ENCODE results near the gene RRBP1.

GRCh38 chr20:17565169-17565845 is 116.7 kb downstream of the RRBP1 start:
- TF ChIP-seq RAD21 (IDR thresholded peaks at IDR 0.05; ENCODE audit: low read length) (no peak), CTCF (conservative IDR thresholded peaks at IDR 0.05; ENCODE audit: low read depth, low read length) (no peak), POLR2A (IDR thresholded peaks at IDR 0.05; ENCODE audit: low read depth, low read length) (no peak), SMC3 (IDR thresholded peaks at IDR 0.05; ENCODE audit: low read depth, low read length) (no peak), BHLHE40 (IDR thresholded peaks at IDR 0.05; ENCODE audit: low read depth, low read length) (no peak), CHD1 (IDR thresholded peaks at IDR 0.05; ENCODE audit: low read depth, low read length) (no peak), FOS (IDR thresholded peaks at IDR 0.05; ENCODE audit: low read depth, low read length) (no peak), NFE2L2 (IDR thresholded peaks at IDR 0.05; ENCODE audit: low read depth, low read length) (no peak)
- TF ChIP-seq, protein P1, sequence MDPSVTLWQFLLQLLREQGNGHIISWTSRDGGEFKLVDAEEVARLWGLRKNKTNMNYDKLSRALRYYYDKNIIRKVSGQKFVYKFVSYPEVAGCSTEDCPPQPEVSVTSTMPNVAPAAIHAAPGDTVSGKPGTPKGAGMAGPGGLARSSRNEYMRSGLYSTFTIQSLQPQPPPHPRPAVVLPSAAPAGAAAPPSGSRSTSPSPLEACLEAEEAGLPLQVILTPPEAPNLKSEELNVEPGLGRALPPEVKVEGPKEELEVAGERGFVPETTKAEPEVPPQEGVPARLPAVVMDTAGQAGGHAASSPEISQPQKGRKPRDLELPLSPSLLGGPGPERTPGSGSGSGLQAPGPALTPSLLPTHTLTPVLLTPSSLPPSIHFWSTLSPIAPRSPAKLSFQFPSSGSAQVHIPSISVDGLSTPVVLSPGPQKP (IDR thresholded peaks at IDR 0.05; ENCODE audit: borderline replicate concordance, low read depth, low read length), result no peak
- TF ChIP-seq, protein P2, sequence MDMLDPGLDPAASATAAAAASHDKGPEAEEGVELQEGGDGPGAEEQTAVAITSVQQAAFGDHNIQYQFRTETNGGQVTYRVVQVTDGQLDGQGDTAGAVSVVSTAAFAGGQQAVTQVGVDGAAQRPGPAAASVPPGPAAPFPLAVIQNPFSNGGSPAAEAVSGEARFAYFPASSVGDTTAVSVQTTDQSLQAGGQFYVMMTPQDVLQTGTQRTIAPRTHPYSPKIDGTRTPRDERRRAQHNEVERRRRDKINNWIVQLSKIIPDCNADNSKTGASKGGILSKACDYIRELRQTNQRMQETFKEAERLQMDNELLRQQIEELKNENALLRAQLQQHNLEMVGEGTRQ (IDR thresholded peaks at IDR 0.05; ENCODE audit: low read depth, low read length), result no peak
